Activated T-cell treated with anti-CD3 and anti-CD28 coated beads, Interleukin-2, amount 50 U/mL, for 72 hours (primary cell): Measurements from ENCODE around the gene CDH4. TPM values are rescaled to one million over a fixed set of nuclear protein-coding genes. Genes with fewer than 3 reads are reported as not detected.

Experiments
- ATAC-seq, 2 donors: fragments of 150-1000 bp; cut with Tn5 transposase; replicated peaks in 1 of 2; 2 replicates each; pipeline ENCODE4 v1.10.0; 2021; ENCODE audit warnings: moderate library complexity in 2 of 2, mild to moderate bottlenecking in 1 of 2
- DNase-seq, 2 donors: peaks; one replicate each; pipeline ENCODE4 v3.0.0; 2021 to 2022; ENCODE audit warnings: mixed read lengths in 1 of 2
- H3K27ac Mint-ChIP-seq: one replicate; pipeline ENCODE4 v1.8.0; 2022; ENCODE audit warnings: mild to moderate bottlenecking, moderate library complexity, mixed read lengths
- H3K27me3 Mint-ChIP-seq: one replicate; pipeline ENCODE4 v1.8.0; 2022; ENCODE audit warnings: low read depth, mixed read lengths
- H3K36me3 Mint-ChIP-seq, 2 donors: one replicate each; pipeline ENCODE4 v1.8.0; 2022; ENCODE audit warnings: mixed read lengths in 2 of 2, mild to moderate bottlenecking in 1 of 2; ENCODE audit not compliant: insufficient read depth in 2 of 2
- H3K4me1 Mint-ChIP-seq: one replicate; pipeline ENCODE4 v1.8.0; 2022; ENCODE audit warnings: low read depth, mixed read lengths
- H3K4me3 Mint-ChIP-seq, 2 donors: one replicate each; pipeline ENCODE4 v1.8.0; 2022; ENCODE audit warnings: mild to moderate bottlenecking in 2 of 2, mixed read lengths in 2 of 2, moderate library complexity in 2 of 2
- H3K9me3 Mint-ChIP-seq, 2 donors: one replicate each; pipeline ENCODE4 v1.8.0; 2022; ENCODE audit warnings: mixed read lengths in 2 of 2
- total RNA-seq, 2 donors: library from RNA; stranded (reverse); gene quantifications; one replicate each; pipeline ENCODE4 v1.2.3, GENCODE V29; 2022

Gene CDH4
- total RNA-seq, 2 donors from 2014 or later, result 0.17 to 0.35 TPM

GRCh38 chr20:61728786-61729770 lies 477.0 kb downstream of the CDH4 start:
- Mint-ChIP-seq H3K9me3 (no peaks in the 10 kb centered on the region), H3K36me3 (no peaks in the 10 kb centered on the region), H3K4me3 (no peak overlapping the region), H3K4me1 (no peaks in the 10 kb centered on the region), H3K27ac (no peak overlapping the region), H3K27me3 (no peaks in the 10 kb centered on the region)
- DNase-seq, result no peak
- ATAC-seq, result no peak

- no peak overlapping the region for H3K27ac Mint-ChIP-seq
- DNase-seq (no peak), ATAC-seq (no peak)
- H3K9me3 Mint-ChIP-seq, result no peaks in the 10 kb centered on the region
- H3K4me3 Mint-ChIP-seq, result no peak overlapping the region
- H3K27me3 Mint-ChIP-seq, result no peaks in the 10 kb centered on the region
- H3K4me1 Mint-ChIP-seq, result no peaks in the 10 kb centered on the region
- no peaks in the 10 kb centered on the region for H3K36me3 Mint-ChIP-seq
These were observed 478.7 kb downstream of the CDH4 start for GRCh38 chr20:61730631-61731362.

GRCh38 chr20:61731363-61732181 lies 479.5 kb downstream of the CDH4 start:
- H3K27ac Mint-ChIP-seq, result no peak overlapping the region
- ATAC-seq (no peak), DNase-seq (no peak)
- no peaks in the 10 kb centered on the region for H3K27me3 Mint-ChIP-seq
- H3K4me3 Mint-ChIP-seq, result no peak overlapping the region
- no peaks in the 10 kb centered on the region for H3K36me3 Mint-ChIP-seq
- H3K4me1 Mint-ChIP-seq, result no peaks in the 10 kb centered on the region
- no peaks in the 10 kb centered on the region for H3K9me3 Mint-ChIP-seq

- H3K36me3 Mint-ChIP-seq, result no peaks in the 10 kb centered on the region
- H3K4me1 Mint-ChIP-seq, result no peaks in the 10 kb centered on the region
- no peaks in the 10 kb centered on the region for H3K9me3 Mint-ChIP-seq
- no peaks in the 10 kb centered on the region for H3K27me3 Mint-ChIP-seq
- no peak overlapping the region for H3K4me3 Mint-ChIP-seq
- ATAC-seq, result no peak
- DNase-seq, result no peak
- H3K27ac Mint-ChIP-seq, result no peak overlapping the region
These were observed 480.6 kb downstream of the CDH4 start for GRCh38 chr20:61732511-61733210.

GRCh38 chr20:61733216-61733615 lies 481.2 kb downstream of the CDH4 start:
- no peak overlapping the region for H3K27ac Mint-ChIP-seq
- no peak for DNase-seq
- ATAC-seq, result no peak
- H3K27me3 Mint-ChIP-seq, result no peaks in the 10 kb centered on the region
- H3K4me1 Mint-ChIP-seq, result no peaks in the 10 kb centered on the region
- H3K36me3 Mint-ChIP-seq, result no peaks in the 10 kb centered on the region
- H3K4me3 Mint-ChIP-seq, result no peak overlapping the region
- H3K9me3 Mint-ChIP-seq, result no peaks in the 10 kb centered on the region

GRCh38 chr20:61733891-61734732 lies 482.1 kb downstream of the CDH4 start:
- Mint-ChIP-seq H3K36me3 (no peaks in the 10 kb centered on the region), H3K4me1 (no peaks in the 10 kb centered on the region), H3K27me3 (no peaks in the 10 kb centered on the region), H3K27ac (no peak overlapping the region), H3K4me3 (no peak overlapping the region), H3K9me3 (no peaks in the 10 kb centered on the region)
- ATAC-seq (no peak), DNase-seq (no peak)

GRCh38 chr20:61734733-61735502 lies 482.9 kb downstream of the CDH4 start:
- Mint-ChIP-seq H3K27me3 (no peaks in the 10 kb centered on the region), H3K27ac (no peak overlapping the region), H3K4me3 (no peak overlapping the region), H3K4me1 (no peaks in the 10 kb centered on the region), H3K9me3 (no peaks in the 10 kb centered on the region), H3K36me3 (no peaks in the 10 kb centered on the region)
- ATAC-seq (no peak), DNase-seq (no peak)

- no peak for DNase-seq
- Mint-ChIP-seq H3K9me3 (no peaks in the 10 kb centered on the region), H3K27me3 (no peaks in the 10 kb centered on the region), H3K27ac (no peak overlapping the region), H3K4me1 (no peaks in the 10 kb centered on the region), H3K4me3 (no peak overlapping the region), H3K36me3 (no peaks in the 10 kb centered on the region)
- ATAC-seq, result no peak
These were observed 483.4 kb downstream of the CDH4 start for GRCh38 chr20:61735503-61735785.

GRCh38 chr20:61736001-61736635 lies 484.1 kb downstream of the CDH4 start:
- Mint-ChIP-seq H3K4me3 (no peak overlapping the region), H3K36me3 (no peaks in the 10 kb centered on the region), H3K27ac (no peak overlapping the region), H3K9me3 (no peaks in the 10 kb centered on the region), H3K27me3 (no peaks in the 10 kb centered on the region), H3K4me1 (no peaks in the 10 kb centered on the region)
- ATAC-seq (no peak), DNase-seq (no peak)

- H3K9me3 Mint-ChIP-seq, result no peaks in the 10 kb centered on the region
- H3K4me3 Mint-ChIP-seq, result no peak overlapping the region
- DNase-seq (no peak), ATAC-seq (no peak)
- no peaks in the 10 kb centered on the region for H3K27me3 Mint-ChIP-seq
- no peak overlapping the region for H3K27ac Mint-ChIP-seq
- no peaks in the 10 kb centered on the region for H3K4me1 Mint-ChIP-seq
- H3K36me3 Mint-ChIP-seq, result no peaks in the 10 kb centered on the region
These were observed 484.8 kb downstream of the CDH4 start for GRCh38 chr20:61736751-61737310.

GRCh38 chr20:61737346-61737745 lies 485.3 kb downstream of the CDH4 start:
- no peaks in the 10 kb centered on the region for H3K27me3 Mint-ChIP-seq
- ATAC-seq, result no peak
- H3K4me1 Mint-ChIP-seq, result no peaks in the 10 kb centered on the region
- DNase-seq, result no peak
- no peak overlapping the region for H3K4me3 Mint-ChIP-seq
- H3K27ac Mint-ChIP-seq, result no peak overlapping the region
- H3K36me3 Mint-ChIP-seq, result no peaks in the 10 kb centered on the region
- H3K9me3 Mint-ChIP-seq, result no peaks in the 10 kb centered on the region
